ENCODE measurements around the gene LAMA4.

DNA sequence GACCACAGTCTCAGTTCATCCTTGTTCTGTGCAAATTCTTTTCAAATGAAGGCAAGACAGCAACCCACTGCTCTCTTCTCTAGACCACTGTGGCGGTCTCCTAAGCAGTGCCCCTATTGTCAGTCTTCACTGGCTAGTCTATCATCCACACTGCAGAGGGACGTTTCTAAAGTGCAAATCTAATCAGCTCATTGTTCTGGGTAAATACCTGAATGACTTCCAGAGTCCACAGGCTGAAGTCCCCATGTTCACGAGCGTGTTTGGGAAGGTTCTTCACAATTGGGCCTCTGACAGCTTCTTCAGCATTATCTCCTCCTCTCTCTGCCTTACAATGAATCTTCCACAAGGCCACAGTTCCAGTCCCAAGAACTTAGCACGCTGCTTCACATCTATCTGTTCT lies 73.2 kb downstream of the LAMA4 start:
- TF ChIP-seq, protein P1, sequence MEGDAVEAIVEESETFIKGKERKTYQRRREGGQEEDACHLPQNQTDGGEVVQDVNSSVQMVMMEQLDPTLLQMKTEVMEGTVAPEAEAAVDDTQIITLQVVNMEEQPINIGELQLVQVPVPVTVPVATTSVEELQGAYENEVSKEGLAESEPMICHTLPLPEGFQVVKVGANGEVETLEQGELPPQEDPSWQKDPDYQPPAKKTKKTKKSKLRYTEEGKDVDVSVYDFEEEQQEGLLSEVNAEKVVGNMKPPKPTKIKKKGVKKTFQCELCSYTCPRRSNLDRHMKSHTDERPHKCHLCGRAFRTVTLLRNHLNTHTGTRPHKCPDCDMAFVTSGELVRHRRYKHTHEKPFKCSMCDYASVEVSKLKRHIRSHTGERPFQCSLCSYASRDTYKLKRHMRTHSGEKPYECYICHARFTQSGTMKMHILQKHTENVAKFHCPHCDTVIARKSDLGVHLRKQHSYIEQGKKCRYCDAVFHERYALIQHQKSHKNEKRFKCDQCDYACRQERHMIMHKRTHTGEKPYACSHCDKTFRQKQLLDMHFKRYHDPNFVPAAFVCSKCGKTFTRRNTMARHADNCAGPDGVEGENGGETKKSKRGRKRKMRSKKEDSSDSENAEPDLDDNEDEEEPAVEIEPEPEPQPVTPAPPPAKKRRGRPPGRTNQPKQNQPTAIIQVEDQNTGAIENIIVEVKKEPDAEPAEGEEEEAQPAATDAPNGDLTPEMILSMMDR (conservative IDR thresholded peaks at IDR 0.05), result no peak
- no peak for TF ChIP-seq EZH2 (IDR thresholded peaks at IDR 0.05; ENCODE audit: low read depth)

All from PC-9 (cell line).